Astrocyte (in vitro differentiated cells and primary cell): Measurements from ENCODE around the gene OSBPL1A. TPM values are rescaled to one million over a fixed set of nuclear protein-coding genes. Genes with fewer than 3 reads are reported as not detected.

Experiments used
- DNase-seq: peaks from one replicate; pipeline ENCODE4 v3.0.0-alpha.2; 2010; ENCODE audit warnings: low read depth
- FAIRE-seq: peaks from 2 replicates; lab custom pipeline; 2011; peaks lifted over from hg19 to GRCh38; lab: Jason Lieb, UNC
- H2AFZ ChIP-seq: 2 replicates; pipeline ENCODE4 v1.6.0; 2012; ENCODE audit warnings: low read depth, low read length, inconsistent platforms
- H3K27ac ChIP-seq: 2 replicates; pipeline ENCODE4 v1.5.1; 2011; ENCODE audit warnings: low read depth, low read length, inconsistent platforms
- H3K27me3 ChIP-seq: 2 replicates; pipeline ENCODE4 v1.6.0; 2011; ENCODE audit warnings: low read length, inconsistent platforms; ENCODE audit not compliant: insufficient read depth
- H3K36me3 ChIP-seq: 2 replicates; pipeline ENCODE4 v1.5.1; 2011; ENCODE audit warnings: low read length, inconsistent platforms; ENCODE audit not compliant: insufficient read depth
- H3K4me1 ChIP-seq: 2 replicates; pipeline ENCODE4 v1.5.1; 2011; ENCODE audit warnings: low read length, inconsistent platforms; ENCODE audit not compliant: insufficient read depth
- H3K4me2 ChIP-seq: 2 replicates; pipeline ENCODE4 v1.6.0; 2012; ENCODE audit warnings: low read length, inconsistent platforms
- H3K4me3 ChIP-seq: 2 replicates; pipeline ENCODE4 v1.5.1; 2011; ENCODE audit warnings: low read depth, mild to moderate bottlenecking, low read length, inconsistent platforms; ENCODE audit not compliant: insufficient read depth
- H3K79me2 ChIP-seq: 2 replicates; pipeline ENCODE4 v1.6.0; 2012; ENCODE audit warnings: mild to moderate bottlenecking, low read length, inconsistent platforms; ENCODE audit not compliant: insufficient read depth
- H3K9ac ChIP-seq: 2 replicates; pipeline ENCODE4 v1.6.0; 2012; ENCODE audit warnings: mild to moderate bottlenecking, low read length, inconsistent platforms
- H3K9me3 ChIP-seq: 2 replicates; pipeline ENCODE4 v1.5.1; 2012; ENCODE audit warnings: low read depth, mild to moderate bottlenecking, low read length, inconsistent platforms; ENCODE audit not compliant: insufficient read depth
- H4K20me1 ChIP-seq: 2 replicates; pipeline ENCODE4 v1.6.0; 2012; ENCODE audit warnings: low read length, inconsistent platforms; ENCODE audit not compliant: insufficient read depth
- H3K27ac Mint-ChIP-seq: one replicate; pipeline ENCODE4 v1.8.0; 2021; ENCODE audit warnings: mild to moderate bottlenecking, mixed read lengths; ENCODE audit not compliant: unreplicated experiment
- H3K27me3 Mint-ChIP-seq: one replicate; pipeline ENCODE4 v1.8.0; 2021; ENCODE audit warnings: low read depth, mixed read lengths; ENCODE audit not compliant: unreplicated experiment
- H3K36me3 Mint-ChIP-seq: one replicate; pipeline ENCODE4 v1.8.0; 2021; ENCODE audit warnings: low read depth, mixed read lengths; ENCODE audit not compliant: unreplicated experiment
- H3K4me1 Mint-ChIP-seq: one replicate; pipeline ENCODE4 v1.8.0; 2021; ENCODE audit warnings: low read depth, mixed read lengths; ENCODE audit not compliant: unreplicated experiment
- H3K4me3 Mint-ChIP-seq: one replicate; pipeline ENCODE4 v1.8.0; 2021; ENCODE audit warnings: mild to moderate bottlenecking, moderate library complexity, mixed read lengths; ENCODE audit not compliant: unreplicated experiment
- H3K9me3 Mint-ChIP-seq: one replicate; pipeline ENCODE4 v1.8.0; 2021; ENCODE audit warnings: mild to moderate bottlenecking, mixed read lengths; ENCODE audit not compliant: unreplicated experiment
- EZH2 ChIP-seq: IDR thresholded peaks from 2 replicates; pipeline ENCODE4 v1.6.1; 2012; ENCODE audit warnings: mild to moderate bottlenecking, low read length, inconsistent platforms; ENCODE audit not compliant: insufficient read depth
- total RNA-seq: library from RNA; stranded (reverse); gene quantifications from 2 replicates; pipeline ENCODE4 v1.2.1, GENCODE V29; 2021
- TF ChIP-seq, protein P1 (sequence below): IDR thresholded peaks from 2 replicates; pipeline ENCODE4 v1.5.1; 2011; ENCODE audit warnings: low read depth, mild to moderate bottlenecking, inconsistent platforms, low read length, moderate library complexity; ENCODE audit not compliant: insufficient read depth

OSBPL1A gene
- total RNA-seq, 1 donor from 2014 or later, result 27.7 TPM

GRCh38 chr18:24181806-24182205 is 215.8 kb downstream of the OSBPL1A start:
- TF ChIP-seq EZH2, result no peak
- Histone ChIP-seq H3K4me1 (peaks cover 7% of the 10 kb centered on the region), H3K9ac (no peak overlapping the region), H4K20me1 (no peaks in the 10 kb centered on the region), H3K36me3 (no peaks in the 10 kb centered on the region), H3K4me3 (no peak overlapping the region), H3K27ac (peak overlapping the region; percentile 16), H3K79me2 (no peaks in the 10 kb centered on the region), H2AFZ (no peak overlapping the region), H3K9me3 (no peaks in the 10 kb centered on the region), H3K27me3 (no peaks in the 10 kb centered on the region), H3K4me2 (peak overlapping the region; percentile 42)
- Mint-ChIP-seq H3K27ac (peak overlapping the region; percentile 94), H3K4me1 (peaks cover 20% of the 10 kb centered on the region), H3K4me3 (no peak overlapping the region), H3K9me3 (no peaks in the 10 kb centered on the region), H3K36me3 (peaks cover 10% of the 10 kb centered on the region), H3K27me3 (no peaks in the 10 kb centered on the region)
- DNase-seq (peak; percentile 66), FAIRE-seq (no peak)

- Histone ChIP-seq H3K4me2 (no peak overlapping the region), H3K79me2 (no peaks in the 10 kb centered on the region), H3K9ac (no peak overlapping the region), H3K36me3 (no peaks in the 10 kb centered on the region), H3K9me3 (no peaks in the 10 kb centered on the region), H3K4me1 (peaks cover 7% of the 10 kb centered on the region), H4K20me1 (no peaks in the 10 kb centered on the region), H3K4me3 (no peak overlapping the region), H3K27ac (no peak overlapping the region), H3K27me3 (no peaks in the 10 kb centered on the region), H2AFZ (no peak overlapping the region)
- Mint-ChIP-seq H3K9me3 (no peaks in the 10 kb centered on the region), H3K36me3 (peaks cover 10% of the 10 kb centered on the region), H3K27me3 (no peaks in the 10 kb centered on the region), H3K4me1 (peaks cover 18% of the 10 kb centered on the region), H3K27ac (no peak overlapping the region), H3K4me3 (no peak overlapping the region)
- no peak for FAIRE-seq
- TF ChIP-seq, protein P1, sequence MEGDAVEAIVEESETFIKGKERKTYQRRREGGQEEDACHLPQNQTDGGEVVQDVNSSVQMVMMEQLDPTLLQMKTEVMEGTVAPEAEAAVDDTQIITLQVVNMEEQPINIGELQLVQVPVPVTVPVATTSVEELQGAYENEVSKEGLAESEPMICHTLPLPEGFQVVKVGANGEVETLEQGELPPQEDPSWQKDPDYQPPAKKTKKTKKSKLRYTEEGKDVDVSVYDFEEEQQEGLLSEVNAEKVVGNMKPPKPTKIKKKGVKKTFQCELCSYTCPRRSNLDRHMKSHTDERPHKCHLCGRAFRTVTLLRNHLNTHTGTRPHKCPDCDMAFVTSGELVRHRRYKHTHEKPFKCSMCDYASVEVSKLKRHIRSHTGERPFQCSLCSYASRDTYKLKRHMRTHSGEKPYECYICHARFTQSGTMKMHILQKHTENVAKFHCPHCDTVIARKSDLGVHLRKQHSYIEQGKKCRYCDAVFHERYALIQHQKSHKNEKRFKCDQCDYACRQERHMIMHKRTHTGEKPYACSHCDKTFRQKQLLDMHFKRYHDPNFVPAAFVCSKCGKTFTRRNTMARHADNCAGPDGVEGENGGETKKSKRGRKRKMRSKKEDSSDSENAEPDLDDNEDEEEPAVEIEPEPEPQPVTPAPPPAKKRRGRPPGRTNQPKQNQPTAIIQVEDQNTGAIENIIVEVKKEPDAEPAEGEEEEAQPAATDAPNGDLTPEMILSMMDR, result no peak
- no peak for TF ChIP-seq EZH2
- DNase-seq, result no peak
Measured at GRCh38 chr18:24180048-24180447, 217.6 kb downstream of the OSBPL1A start.

DNA sequence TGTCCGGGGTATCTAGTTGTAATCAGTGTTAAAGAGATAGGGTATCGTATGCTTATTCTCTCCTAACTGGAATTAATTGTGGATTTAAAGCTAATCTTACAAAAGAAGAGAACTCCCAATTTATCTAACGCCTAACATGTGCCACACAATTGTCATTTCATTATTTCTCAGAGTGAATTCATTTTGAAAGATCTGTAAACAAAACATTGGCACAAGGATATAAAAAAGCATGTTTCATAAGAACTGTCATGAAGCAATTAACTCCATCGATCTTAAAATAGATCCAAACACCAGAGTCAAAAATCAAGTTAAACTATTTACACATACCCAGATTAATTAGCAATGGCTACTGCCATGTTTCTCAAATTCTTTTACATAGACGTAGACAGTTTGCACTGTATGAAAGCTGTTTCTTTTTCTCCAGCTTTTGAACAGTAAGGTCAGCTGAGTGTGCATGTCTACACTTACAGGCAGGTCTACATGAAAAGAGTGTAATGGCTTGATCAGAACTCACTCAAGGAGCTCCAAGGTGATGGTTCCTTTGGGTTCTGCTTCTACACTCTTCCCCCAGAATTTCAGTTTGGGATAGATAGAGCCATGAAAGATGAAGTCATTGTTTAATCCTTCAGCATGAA is 220.0 kb downstream of the OSBPL1A start:
- FAIRE-seq (no peak), DNase-seq (no peak)
- H2AFZ ChIP-seq, result no peak overlapping the region
- no peak overlapping the region for H3K9ac ChIP-seq
- H3K27ac ChIP-seq, result no peak overlapping the region
- H3K36me3 Mint-ChIP-seq, result peaks cover 10% of the 10 kb centered on the region
- no peak overlapping the region for H3K4me3 Mint-ChIP-seq
- no peaks in the 10 kb centered on the region for H3K79me2 ChIP-seq
- H3K4me1 ChIP-seq, result peaks cover 6% of the 10 kb centered on the region
- H3K36me3 ChIP-seq, result peaks cover 3% of the 10 kb centered on the region
- no peak overlapping the region for H3K27ac Mint-ChIP-seq
- peaks cover 2% of the 10 kb centered on the region for H3K9me3 Mint-ChIP-seq
- H3K4me3 ChIP-seq, result no peak overlapping the region
- no peaks in the 10 kb centered on the region for H3K27me3 ChIP-seq
- no peak overlapping the region for H3K4me2 ChIP-seq
- TF ChIP-seq EZH2, result no peak
- TF ChIP-seq, protein P1, result no peak
- no peaks in the 10 kb centered on the region for H3K9me3 ChIP-seq
- peaks cover 18% of the 10 kb centered on the region for H3K4me1 Mint-ChIP-seq
- H4K20me1 ChIP-seq, result no peaks in the 10 kb centered on the region
- H3K27me3 Mint-ChIP-seq, result no peaks in the 10 kb centered on the region
